H1 (cell line): ENCODE data around the gene RSBN1. TPM values are rescaled to one million over a fixed set of nuclear protein-coding genes. Genes with fewer than 3 reads are reported as not detected.

ENCODE experiments used
- EZH2 ChIP-seq: fragments of 200-600 bp; sonication (generic); IDR thresholded peaks from 2 replicates; pipeline ENCODE4 v1.7.1; 2012; ENCODE audit warnings: low read depth, mild to moderate bottlenecking, moderate library complexity, low read length, inconsistent platforms; ENCODE audit not compliant: severe bottlenecking
- HDAC2 ChIP-seq, 2 experiments: fragments of 300-600 bp in 1 of 2; sonication (generic) in 1 of 2; IDR thresholded peaks; 2 replicates each; pipeline ENCODE4 v1.6.1; 2011 to 2012; ENCODE audit warnings: low read depth in 2 of 2, low read length in 2 of 2, mild to moderate bottlenecking in 2 of 2, moderate library complexity in 2 of 2, borderline replicate concordance in 1 of 2, inconsistent platforms in 1 of 2
- MAX ChIP-seq: IDR thresholded peaks from 2 replicates; pipeline ENCODE4 v1.6.1; 2012; ENCODE audit warnings: inconsistent platforms
- YY1 ChIP-seq: IDR thresholded peaks from 2 replicates; pipeline ENCODE4 v1.6.1; 2011; ENCODE audit warnings: low read depth, mild to moderate bottlenecking, low read length
- polyA plus RNA-seq, 7 experiments: library from polyadenylated mRNA; depleted of rRNA in 3 of 7; stranded (reverse) in 5 of 7; unstranded in 2 of 7; fragments of >200 nt in 5 of 7; fragments of 200-250 nt in 2 of 7; gene quantifications; 1 replicate in 5 of 7; 2 replicates in 1 of 7; 4 replicates in 1 of 7; pipeline versions ENCODE4 v1.2.1 to v1.2.3, GENCODE V29; 2011 to 2013; ENCODE audit warnings: missing spikeins in 2 of 7, mixed read lengths in 2 of 7
- total RNA-seq: library from RNA; stranded (reverse); fragmentation: NEBNext Ultra II Directional; extraction: Animal tissue kit (Norgen Biotek cat#: 25700); gene quantifications from 2 replicates; pipeline ENCODE4 v1.2.1, GENCODE V29; 2021
- TF ChIP-seq, protein P1 (sequence below): IDR thresholded peaks from 2 replicates; pipeline ENCODE4 v1.6.1; 2012; ENCODE audit warnings: inconsistent platforms

RSBN1 gene
- total and polyA plus RNA-seq, 2 of the 8 experiments (the other 6 are each of a cell fraction or from before 2014, with no cell fraction given): 4.2 to 17.6 TPM

DNA sequence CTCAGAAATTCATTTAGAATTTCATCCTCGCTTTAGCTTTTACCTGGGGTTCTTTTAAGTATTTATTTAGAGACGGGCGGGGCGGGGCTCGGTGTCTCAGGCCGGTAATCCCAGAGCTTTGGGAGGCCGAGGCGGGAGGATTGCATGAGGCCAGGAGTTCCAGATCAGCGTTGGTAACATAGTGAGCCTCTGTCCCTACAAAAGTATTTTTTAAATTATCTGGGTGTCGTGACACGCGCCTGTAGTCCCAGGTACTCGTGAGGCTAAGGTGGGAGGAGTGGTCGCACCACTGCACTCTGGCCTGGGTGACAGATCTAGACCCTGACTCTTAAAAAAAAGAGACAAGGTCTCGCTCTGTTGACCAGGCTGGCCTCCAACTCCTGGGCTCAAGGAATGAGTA, 942 bp upstream of the RSBN1 start (continued):
- TF ChIP-seq HDAC2 (IDR thresholded peaks at IDR 0.05; ENCODE audit: borderline replicate concordance in 1 of 2, low read depth in 2 of 2, low read length in 2 of 2) (no peak), YY1 (no peak), EZH2 (no peak), MAX (no peak)
- TF ChIP-seq, protein P1, sequence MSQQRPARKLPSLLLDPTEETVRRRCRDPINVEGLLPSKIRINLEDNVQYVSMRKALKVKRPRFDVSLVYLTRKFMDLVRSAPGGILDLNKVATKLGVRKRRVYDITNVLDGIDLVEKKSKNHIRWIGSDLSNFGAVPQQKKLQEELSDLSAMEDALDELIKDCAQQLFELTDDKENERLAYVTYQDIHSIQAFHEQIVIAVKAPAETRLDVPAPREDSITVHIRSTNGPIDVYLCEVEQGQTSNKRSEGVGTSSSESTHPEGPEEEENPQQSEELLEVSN: no peak
